GM12873 (cell line): ENCODE data around the gene CCDC106.
A peak's percentile ranks its signal among the peaks of the same experiment; 100 is the strongest.

Experiments
- TF ChIP-seq, protein P1 (sequence below): IDR thresholded peaks from 2 replicates; pipeline ENCODE4 v1.5.1; 2012; ENCODE audit warnings: low read depth, mild to moderate bottlenecking, moderate library complexity, low read length, control low read depth; ENCODE audit not compliant: insufficient read depth; ENCODE audit errors: missing control alignments

The CCDC106 gene

DNA sequence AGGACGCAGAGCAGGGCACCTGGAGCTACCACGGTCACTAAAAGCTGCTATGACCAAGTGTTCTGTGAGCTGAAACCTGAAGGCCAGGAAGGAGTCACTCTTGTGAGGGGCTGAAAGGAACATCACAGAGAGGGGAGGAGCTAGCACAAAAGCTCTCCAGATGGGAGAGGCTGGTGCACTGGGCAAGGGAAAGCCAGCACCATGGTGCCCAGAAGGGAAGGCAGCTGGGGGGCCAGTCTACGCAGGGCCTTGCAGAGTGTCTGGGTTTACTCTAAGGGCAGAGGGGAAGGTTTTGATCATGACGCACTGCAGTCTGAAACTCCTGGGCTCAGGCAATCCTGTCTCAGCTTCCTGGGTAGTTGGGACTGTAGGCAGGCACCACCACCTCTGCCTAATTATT, 11.3 kb upstream of the CCDC106 start:
- TF ChIP-seq, protein P1, sequence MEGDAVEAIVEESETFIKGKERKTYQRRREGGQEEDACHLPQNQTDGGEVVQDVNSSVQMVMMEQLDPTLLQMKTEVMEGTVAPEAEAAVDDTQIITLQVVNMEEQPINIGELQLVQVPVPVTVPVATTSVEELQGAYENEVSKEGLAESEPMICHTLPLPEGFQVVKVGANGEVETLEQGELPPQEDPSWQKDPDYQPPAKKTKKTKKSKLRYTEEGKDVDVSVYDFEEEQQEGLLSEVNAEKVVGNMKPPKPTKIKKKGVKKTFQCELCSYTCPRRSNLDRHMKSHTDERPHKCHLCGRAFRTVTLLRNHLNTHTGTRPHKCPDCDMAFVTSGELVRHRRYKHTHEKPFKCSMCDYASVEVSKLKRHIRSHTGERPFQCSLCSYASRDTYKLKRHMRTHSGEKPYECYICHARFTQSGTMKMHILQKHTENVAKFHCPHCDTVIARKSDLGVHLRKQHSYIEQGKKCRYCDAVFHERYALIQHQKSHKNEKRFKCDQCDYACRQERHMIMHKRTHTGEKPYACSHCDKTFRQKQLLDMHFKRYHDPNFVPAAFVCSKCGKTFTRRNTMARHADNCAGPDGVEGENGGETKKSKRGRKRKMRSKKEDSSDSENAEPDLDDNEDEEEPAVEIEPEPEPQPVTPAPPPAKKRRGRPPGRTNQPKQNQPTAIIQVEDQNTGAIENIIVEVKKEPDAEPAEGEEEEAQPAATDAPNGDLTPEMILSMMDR, result no peak

DNA sequence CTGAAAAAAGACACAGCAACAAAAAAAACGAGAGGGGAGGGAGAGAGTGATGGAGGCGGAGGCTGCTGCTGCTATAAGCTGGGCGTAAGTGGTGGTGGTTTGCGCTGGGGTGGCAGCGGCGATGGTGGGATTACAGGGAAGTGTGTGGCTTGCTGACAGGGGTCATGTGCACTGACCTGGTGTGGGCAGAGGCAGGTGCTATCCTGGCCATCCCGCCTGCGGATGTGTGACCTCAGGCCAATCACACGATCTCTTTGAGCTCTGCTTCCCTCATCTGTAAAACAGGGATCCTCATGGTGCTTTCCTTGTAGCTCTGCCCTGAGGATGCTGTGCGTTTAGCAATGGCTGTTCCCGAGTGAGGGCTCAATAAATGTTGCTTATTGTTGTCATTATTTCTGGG, 10.5 kb upstream of the CCDC106 start:
- TF ChIP-seq, protein P1, result no peak

DNA sequence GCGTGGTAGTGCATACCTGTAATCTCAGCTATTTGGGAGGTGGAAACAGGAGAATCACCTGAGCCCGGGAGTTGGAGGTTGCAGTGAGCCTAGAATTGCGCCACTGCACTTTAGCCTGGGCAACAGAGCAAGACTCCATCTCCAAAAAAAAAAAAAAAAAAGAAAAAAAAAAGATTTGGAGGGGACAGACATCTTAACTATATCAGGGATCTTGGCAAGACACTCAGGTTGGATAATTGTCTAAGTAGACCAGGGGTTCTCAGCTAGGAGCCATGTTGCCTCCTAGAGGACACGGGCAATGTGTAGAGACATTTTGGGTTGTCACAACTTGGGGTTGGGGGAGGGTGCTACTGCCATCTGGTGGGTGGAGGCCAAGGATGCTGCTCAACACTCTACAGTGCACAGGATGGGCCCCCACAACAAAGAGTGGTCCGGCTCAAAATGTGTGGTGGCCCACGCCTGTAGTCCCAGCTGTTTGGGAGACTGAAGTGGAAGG, 9.1 kb upstream of the CCDC106 start:
- TF ChIP-seq, protein P1, result peak; percentile 69

DNA sequence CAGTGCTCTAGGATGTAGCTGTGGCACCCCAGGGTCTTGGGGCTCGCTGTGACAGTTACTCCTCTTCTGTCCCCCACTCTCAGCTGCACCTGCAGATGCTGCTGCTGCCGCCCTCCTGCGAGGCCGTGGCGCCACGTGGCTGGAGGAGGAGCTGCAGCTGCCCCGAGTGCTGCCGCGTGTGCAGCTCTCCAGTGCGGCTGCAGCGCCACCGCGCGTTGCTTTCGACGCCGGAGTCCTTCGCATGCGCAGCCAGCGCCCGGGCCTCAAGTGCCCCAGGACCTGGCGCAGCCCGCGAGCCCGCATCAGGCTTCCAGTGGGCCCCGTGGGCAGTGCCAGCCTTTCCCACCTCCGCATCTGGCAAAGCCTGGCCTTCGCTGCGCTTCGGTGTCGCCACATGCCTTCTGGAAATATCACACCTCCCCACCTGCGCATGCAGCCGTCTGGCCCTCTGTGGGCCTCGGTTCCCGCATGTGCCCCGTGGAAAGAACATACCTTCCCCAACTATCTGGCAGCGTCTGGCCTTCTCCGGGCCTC, 7.9 kb upstream of the CCDC106 start:
- TF ChIP-seq, protein P1, result peak; percentile 64

DNA sequence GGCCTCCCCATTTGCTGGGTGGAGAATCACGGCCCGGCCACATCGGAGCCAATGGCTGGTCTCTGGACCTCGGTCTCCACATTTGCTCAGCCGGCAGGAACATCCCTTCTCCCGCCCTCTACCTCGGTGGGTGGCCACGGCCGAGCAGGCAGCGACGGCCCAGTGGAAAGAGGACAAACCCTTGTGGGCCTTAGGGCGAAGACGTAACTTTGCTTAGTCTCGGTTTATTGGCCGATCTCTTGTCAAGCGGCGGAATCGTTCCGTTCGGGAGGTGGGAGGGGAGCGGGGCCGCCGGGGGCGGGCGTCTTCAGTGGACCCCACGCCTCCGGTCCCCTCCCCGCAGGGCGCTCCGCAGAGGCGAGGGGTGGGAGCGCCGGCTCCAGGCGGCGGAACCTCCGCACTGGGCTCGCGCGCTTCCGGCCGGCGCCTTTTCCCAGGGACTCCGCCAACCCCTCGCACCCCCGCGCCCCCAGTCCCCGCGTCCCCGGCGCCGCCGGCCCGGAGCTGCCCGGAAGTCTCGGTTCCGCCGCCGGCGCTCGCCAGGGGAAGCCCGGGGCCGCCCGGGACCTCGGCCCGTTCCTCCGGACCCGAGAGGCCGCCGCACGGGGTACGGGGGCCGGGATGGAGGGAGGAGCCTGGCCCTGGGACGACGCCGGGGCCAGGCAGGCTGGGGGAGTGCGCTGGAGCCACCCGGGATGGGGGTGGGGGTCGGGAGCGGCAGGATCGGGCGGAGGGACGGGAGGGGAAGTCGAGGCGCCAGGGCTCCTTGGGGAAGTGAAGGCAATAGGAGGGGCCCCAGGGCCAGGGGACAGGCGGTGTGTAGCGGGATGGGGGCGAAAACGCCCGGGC, 7.2 kb upstream of the CCDC106 start, which contains the start of gene ZNF580:
Gene ZNF580, plus strand, starts transcription at position 426 of the 849 bp plus-strand sequence. CDS start 1,507 bp downstream, outside the sequence.
- TF ChIP-seq, protein P1, result no peak

DNA sequence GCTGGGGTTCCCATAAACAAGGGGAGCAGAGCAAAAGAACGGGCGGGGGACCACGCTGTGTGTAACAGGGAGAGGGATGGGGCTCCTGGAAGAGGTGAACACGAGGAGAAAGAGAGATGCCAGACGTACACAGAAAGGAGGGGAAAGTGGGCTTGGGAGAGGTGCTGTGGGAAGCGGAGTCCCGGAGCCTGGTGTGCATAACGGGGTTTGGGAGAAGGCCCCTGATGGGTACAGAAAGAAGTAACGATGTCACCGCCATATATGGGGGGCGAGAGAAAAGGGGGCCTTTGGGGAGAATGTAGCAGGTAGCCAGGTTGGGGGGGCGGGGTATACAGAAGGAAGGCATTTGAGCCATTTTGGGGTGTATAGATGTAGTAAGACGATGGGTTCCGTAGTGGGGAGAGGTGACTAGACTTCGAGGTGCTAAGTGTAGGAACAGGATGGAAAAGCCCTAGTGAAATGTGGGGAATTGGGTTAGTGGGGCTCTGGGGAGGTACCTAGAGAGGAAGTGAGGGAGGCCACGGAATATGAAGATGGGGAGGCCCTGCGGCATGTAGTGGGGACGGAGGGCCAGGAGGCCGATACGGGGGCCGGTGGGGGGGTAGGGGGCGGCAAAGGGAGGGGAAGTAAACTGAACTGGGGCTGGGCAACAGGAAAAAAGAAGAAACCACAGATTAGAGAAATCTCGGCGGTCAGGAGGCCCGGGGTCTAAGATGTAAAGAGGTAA, 6.4 kb upstream of the CCDC106 start:
- TF ChIP-seq, protein P1, result no peak

DNA sequence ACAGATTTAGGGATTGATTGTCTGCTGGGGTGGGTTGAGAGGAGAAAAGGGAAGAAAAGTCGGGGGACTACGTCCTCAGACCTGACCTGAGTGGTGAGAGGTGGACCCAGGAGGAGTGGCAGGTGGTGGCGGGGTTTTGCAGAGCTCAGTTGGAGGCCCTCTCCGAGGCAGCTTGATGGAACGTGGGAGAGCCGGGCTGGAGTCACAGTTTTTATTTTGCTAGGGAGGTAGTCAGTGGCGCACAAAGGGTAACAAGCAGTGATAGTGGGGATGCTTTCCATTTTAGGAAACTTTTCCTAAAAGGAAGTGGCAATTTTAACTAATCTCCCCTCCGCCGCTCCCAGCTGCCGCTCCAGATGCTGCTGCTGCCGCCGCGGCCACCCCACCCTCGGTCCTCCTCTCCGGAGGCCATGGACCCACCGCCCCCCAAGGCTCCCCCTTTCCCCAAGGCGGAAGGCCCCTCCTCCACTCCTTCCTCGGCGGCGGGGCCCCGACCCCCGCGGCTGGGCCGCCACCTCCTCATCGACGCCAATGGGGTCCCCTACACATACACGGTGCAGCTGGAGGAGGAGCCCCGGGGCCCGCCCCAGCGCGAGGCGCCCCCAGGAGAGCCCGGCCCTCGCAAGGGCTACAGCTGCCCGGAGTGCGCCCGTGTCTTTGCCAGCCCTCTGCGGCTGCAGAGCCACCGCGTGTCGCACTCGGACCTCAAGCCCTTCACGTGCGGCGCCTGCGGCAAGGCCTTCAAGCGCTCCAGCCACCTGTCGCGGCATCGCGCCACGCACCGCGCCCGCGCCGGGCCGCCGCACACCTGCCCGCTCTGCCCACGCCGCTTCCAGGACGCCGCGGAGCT, 5.6 kb upstream of the CCDC106 start:
- TF ChIP-seq, protein P1, result no peak
